Stimulated activated CD4-positive, alpha-beta T cell treated with anti-CD3 and anti-CD28 coated beads, Interleukin-2, amount 100 ng/mL, for 4 hours (primary cell): ENCODE measurements around the gene POU2AF1.

Experiments used
- DNase-seq: peaks from one replicate; pipeline ENCODE4 v3.0.0-alpha.2; 2020; ENCODE audit warnings: low read depth

The POU2AF1 gene

DNA sequence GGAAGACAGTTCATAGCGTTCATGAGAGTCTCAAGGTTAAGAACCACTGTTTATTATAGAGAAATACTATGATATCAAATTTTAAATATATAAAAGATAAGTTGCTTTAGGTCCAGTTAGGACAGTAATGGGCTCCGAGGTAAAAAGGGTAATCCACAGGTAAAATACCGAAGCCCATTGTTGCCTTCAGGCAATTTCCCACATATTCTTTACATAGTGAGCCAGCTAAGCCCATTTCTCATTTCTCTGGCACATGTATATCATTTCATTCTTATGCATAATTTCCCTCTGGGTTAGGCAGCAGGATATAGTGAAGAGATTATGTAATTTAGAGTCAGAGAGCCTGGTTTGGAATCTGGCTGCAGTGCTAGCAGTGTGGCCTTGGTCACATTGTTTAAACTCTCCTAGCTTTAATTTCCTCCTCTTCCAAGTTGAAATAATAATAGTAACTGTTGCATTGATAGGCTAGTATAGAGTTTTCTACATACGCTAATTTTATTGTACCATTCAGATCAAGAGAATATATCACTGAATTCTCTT is 7.6 kb upstream of the POU2AF1 start:
- no peak for DNase-seq

GRCh38 chr11:111384494-111384893 is 5.4 kb upstream of the POU2AF1 start:
- no peak for DNase-seq

- DNase-seq: no peak
Observed at GRCh38 chr11:111382451-111382850, 3.4 kb upstream of the POU2AF1 start.

DNA sequence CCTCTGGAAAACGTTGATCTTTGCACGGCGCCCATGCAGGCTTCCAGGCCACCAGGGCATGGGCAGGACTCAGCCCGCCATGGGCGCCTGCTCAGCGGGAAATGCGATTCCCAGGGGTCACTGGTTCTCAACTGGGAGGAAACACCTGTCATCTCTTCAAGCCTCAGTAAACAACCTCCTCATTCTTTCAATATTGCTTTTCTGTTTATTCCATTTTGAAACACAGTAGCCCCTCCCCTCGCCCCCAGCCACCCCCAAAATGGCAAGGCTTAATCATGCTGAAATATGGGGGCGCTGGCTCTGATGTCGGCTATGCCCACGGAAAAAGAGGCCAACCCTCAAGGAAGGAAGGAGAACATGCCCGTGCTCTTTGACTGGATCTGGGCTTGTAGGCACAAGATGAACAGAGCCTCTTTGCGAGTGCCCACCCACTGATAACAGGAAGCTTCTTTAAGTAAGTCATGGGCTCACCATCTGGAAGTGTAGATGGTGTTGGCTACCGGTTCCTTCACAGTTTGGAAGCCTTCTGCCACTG is 594 bp upstream of the POU2AF1 start:
- peak; percentile 56 for DNase-seq

GRCh38 chr11:111378185-111378860 is 752 bp downstream of the POU2AF1 start:
- DNase-seq: no peak

- DNase-seq: no peak
Observed at GRCh38 chr11:111376181-111376871, 2.7 kb downstream of the POU2AF1 start.

- DNase-seq: no peak
Observed at GRCh38 chr11:111373590-111373989, 5.5 kb downstream of the POU2AF1 start.

- DNase-seq: no peak
Observed at GRCh38 chr11:111372538-111372937, 6.5 kb downstream of the POU2AF1 start.

- DNase-seq: no peak
Observed at GRCh38 chr11:111370902-111371578, 8.0 kb downstream of the POU2AF1 start.

DNA sequence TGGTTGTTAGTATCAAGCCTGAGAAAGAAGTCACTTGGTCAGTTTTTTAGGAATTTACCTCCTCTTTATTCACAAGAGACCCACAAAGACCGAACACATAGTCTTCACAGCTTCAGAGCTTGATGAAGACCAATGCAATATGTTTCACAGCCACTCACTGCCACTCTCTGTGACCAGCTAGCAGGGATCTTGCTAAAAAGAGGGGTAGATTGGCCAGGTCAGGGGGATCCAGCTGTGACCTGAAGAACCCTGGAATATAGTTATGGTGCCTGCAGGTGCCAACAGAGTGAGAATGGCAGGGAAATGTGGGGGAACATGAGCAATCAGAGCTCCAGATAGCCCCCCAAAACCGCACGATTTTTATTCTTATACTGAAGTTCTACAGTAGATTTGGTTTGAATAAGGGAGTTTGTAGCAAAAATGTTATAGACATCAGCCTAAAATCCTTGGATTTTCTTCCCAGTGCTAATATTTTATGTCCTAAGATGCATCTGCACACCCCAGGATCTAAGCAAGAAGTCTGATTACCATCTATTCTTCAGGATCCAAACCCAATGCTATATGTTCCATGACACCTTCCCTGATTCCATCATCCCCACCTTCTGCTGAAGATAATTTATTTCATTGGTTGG is 8.7 kb downstream of the POU2AF1 start:
- DNase-seq: no peak

DNA sequence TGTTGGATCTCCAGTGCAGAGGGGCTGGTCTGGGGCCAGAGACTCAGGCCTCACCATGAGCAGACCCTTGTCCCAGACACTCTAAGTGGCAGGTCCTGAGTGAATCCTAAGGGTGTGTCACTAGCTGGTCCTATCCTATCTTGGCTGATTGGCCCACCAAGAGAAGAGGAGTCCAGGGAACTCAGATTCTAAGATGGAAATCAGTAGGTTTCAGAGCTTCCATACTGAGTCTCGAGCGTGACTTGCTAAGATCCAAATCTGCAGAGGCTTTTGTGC is 10.9 kb downstream of the POU2AF1 start:
- no peak for DNase-seq

GRCh38 chr11:111367411-111368284 is 11.4 kb downstream of the POU2AF1 start:
- DNase-seq: no peak

GRCh38 chr11:111366560-111367410 is 12.3 kb downstream of the POU2AF1 start:
- DNase-seq: no peak

DNA sequence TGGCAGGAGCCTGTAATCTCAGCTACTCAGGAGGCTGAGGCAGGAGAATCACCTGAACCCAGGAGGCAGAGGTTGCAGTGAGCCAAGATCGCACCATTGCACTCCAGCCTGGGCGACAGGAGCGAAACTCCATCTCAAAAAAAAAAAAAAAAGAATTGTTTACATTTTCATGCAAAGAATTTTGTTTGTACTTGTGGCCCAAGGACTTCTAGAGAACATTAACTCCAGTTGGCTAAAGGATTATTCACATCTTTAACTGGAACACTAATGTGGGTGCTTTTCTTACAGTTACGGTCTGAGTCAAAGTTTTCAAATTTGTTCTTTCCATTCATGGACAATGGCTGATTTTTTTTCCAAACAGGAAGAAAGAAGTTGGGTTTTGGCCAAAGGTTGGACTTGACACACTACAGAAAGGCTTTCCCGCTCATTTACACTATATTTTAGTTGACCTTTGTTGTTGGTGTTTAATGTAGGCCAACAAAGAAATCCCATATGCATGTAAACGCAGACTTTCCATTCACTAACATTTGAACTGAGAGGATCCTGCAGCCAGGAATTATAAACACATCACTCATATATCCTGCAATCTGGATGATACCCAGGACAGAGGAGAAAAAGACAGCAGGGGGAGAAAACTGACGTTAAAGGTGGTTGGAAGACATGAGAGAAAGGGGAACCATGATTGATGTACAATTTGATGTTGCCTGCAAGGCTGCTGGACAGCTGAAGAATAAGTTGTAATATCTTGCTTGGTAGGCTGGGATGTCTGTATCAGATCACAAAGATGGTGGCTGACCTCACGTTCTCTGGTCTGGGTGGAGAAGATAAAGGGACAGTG is 13.1 kb downstream of the POU2AF1 start:
- no peak for DNase-seq

GRCh38 chr11:111364503-111364902 is 14.6 kb downstream of the POU2AF1 start:
- no peak for DNase-seq

DNA sequence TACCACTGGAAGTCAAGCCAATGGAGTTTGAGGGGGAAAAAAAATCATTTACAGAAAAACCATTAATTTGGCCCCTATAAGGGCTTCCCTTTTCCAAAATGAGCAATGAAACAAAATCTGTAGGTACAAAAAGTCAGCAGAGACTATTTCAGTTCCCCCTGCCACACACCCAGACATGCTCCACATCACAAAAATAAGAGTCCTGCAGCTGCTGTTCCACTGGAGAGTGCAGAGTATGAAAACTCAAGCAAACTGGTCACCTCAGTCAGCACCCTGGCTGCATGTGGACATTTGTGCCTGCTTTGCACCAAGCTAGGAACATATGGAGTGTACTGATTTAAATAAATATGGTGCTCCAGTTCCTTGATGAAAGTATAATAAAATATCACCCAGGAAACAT is 15.1 kb downstream of the POU2AF1 start:
- no peak for DNase-seq

DNA sequence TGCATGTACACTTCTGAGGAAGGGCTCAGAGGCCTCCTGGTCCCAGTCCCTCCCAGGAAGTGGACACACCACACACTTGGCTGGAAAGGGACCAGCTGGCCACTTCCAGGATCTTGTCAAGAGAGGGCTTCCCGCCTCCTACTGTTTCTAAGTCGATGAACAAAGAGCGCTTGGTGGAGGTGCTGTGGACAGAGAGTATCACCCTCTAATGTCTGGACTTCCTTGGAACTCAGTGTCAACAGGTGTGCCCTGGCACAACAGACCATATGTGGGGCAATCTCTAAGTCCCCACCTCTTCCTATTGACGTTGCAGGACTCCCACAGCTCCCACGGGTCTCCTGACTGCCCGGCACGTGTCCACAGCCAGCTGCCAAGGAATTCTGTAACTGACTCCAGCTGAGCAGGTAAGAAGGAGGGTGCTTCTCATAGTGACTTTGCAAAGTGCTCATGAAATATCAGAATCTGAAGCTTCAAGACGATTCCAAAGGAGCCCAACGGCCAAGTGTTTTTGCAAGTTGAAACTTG is 16.1 kb downstream of the POU2AF1 start:
- no peak for DNase-seq

GRCh38 chr11:111361874-111362273 is 17.2 kb downstream of the POU2AF1 start:
- DNase-seq: no peak

- no peak for DNase-seq
Observed at GRCh38 chr11:111361052-111361801, 17.8 kb downstream of the POU2AF1 start.
